ENCODE results near the gene GLS.

GLS gene

GRCh38 chr2:190891889-190892288 lies 11.3 kb downstream of the GLS start:
- Mint-ChIP-seq H3K9me3 (no peaks in the 10 kb centered on the region), H3K4me1 (peaks cover 33% of the 10 kb centered on the region), H3K27me3 (ENCODE audit: low read depth, poor library complexity) (no peaks in the 10 kb centered on the region), H3K27ac (peak overlapping the region; percentile 66), H3K4me3 (no peak overlapping the region), H3K36me3 (ENCODE audit: low read depth) (peaks cover 37% of the 10 kb centered on the region)
- no peak for DNase-seq
- TF ChIP-seq, protein P1, sequence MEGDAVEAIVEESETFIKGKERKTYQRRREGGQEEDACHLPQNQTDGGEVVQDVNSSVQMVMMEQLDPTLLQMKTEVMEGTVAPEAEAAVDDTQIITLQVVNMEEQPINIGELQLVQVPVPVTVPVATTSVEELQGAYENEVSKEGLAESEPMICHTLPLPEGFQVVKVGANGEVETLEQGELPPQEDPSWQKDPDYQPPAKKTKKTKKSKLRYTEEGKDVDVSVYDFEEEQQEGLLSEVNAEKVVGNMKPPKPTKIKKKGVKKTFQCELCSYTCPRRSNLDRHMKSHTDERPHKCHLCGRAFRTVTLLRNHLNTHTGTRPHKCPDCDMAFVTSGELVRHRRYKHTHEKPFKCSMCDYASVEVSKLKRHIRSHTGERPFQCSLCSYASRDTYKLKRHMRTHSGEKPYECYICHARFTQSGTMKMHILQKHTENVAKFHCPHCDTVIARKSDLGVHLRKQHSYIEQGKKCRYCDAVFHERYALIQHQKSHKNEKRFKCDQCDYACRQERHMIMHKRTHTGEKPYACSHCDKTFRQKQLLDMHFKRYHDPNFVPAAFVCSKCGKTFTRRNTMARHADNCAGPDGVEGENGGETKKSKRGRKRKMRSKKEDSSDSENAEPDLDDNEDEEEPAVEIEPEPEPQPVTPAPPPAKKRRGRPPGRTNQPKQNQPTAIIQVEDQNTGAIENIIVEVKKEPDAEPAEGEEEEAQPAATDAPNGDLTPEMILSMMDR (IDR thresholded peaks at IDR 0.05), result no peak

- Mint-ChIP-seq H3K4me1 (peaks cover 27% of the 10 kb centered on the region), H3K9me3 (no peaks in the 10 kb centered on the region), H3K27ac (no peak overlapping the region), H3K4me3 (no peak overlapping the region), H3K36me3 (ENCODE audit: low read depth) (peaks cover 36% of the 10 kb centered on the region), H3K27me3 (ENCODE audit: low read depth, poor library complexity) (no peaks in the 10 kb centered on the region)
- TF ChIP-seq, protein P1 (IDR thresholded peaks at IDR 0.05), result no peak
- no peak for DNase-seq
These were observed 12.5 kb downstream of the GLS start for GRCh38 chr2:190893157-190893556.

DNA sequence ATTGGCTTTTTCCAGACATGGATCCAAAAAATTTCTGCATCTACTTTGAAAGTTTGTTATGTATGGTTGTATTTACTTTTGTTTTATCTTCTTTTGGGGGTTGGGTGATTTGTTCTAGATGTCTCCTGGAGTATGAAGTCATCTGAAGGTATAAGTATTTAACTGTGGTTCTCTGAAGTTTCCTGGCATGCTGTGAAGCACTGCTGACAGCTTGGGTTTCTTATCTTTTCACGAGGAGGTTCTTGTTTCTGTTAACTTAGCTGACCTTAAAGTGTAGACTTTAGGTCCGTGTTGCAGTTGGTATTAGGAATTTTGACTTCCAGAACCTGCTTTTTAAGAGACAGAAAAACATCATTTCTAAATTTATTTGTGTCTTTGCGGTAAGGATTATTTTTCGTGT lies 15.9 kb downstream of the GLS start:
- H3K36me3 Mint-ChIP-seq (ENCODE audit: low read depth), result peaks cover 34% of the 10 kb centered on the region
- H3K4me1 Mint-ChIP-seq, result peaks cover 13% of the 10 kb centered on the region
- TF ChIP-seq, protein P1 (IDR thresholded peaks at IDR 0.05), result no peak
- H3K27ac Mint-ChIP-seq, result peak overlapping the region; percentile 84
- no peaks in the 10 kb centered on the region for H3K9me3 Mint-ChIP-seq
- no peak overlapping the region for H3K4me3 Mint-ChIP-seq
- DNase-seq, result no peak
- H3K27me3 Mint-ChIP-seq (ENCODE audit: low read depth, poor library complexity), result no peaks in the 10 kb centered on the region

DNA sequence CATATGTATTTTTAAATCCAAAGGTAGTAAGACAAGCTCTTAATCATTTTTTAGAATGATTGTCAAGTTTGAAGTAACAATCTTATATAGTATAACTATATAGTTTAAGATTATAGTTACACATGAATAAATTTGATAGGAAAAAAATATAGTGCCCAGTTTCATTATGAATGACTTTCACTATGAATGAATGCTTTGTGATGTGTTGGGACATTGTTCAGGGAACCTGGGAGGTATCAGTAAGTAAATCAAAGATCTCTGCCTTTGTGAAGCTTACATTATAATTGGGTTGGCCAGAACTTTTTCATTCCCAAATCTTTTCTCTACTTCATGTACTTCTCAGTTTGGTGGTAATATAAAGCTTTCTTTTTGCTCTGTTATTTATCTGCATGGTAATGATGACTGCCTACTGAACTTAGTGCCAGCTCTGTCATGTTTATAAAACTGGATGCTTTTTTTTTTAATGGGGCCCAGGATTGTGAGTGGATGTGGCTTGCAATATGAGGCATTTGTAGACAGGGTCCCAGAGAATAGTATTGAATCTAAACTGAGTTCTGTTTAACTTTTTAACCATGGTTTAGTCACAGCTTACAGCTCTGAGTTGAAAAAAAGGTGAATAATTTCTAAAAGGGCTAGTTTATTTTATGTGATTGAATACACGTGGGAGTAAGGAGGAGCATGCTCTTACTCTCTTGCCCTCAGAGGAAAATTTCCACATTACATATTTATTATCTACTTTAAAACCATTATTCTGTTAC lies 23.3 kb downstream of the GLS start:
- Mint-ChIP-seq H3K27ac (peak overlapping the region; percentile 86), H3K27me3 (ENCODE audit: low read depth, poor library complexity) (no peaks in the 10 kb centered on the region), H3K4me3 (no peak overlapping the region), H3K4me1 (no peaks in the 10 kb centered on the region), H3K9me3 (no peaks in the 10 kb centered on the region), H3K36me3 (ENCODE audit: low read depth) (peaks cover 59% of the 10 kb centered on the region)
- no peak for DNase-seq
- TF ChIP-seq, protein P1 (IDR thresholded peaks at IDR 0.05), result no peak

DNA sequence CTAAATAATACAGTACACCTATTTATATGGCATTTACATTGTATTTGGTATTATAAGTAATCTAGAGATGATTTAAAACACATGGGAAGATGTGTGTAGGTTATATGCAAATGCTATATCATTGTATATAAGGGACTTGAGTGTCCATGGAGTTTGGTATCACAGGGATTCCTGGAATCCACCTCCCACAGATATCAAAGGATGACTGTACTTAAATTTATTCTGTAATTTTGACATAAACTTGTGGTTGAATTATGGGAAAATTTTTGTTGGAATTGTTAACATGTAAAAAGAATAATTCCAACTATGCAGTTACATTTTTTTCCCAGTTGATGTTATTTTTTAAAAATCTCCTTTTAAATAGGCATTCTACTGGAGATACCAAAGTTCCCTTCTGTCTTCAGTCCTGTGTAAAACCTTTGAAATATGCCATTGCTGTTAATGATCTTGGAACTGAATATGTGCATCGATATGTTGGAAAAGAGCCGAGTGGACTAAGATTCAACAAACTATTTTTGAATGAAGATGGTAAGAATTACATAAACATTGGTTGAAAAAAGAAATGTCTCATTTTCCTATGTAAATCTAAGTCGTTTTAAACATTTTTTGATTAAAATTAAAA lies 24.1 kb downstream of the GLS start:
- H3K4me3 Mint-ChIP-seq, result no peak overlapping the region
- no peak overlapping the region for H3K27ac Mint-ChIP-seq

More for the DNA sequence above, 24.1 kb downstream of the GLS start:
- H3K4me1 Mint-ChIP-seq, result no peaks in the 10 kb centered on the region
- H3K9me3 Mint-ChIP-seq, result no peaks in the 10 kb centered on the region
- no peaks in the 10 kb centered on the region for H3K27me3 Mint-ChIP-seq (ENCODE audit: low read depth, poor library complexity)
- DNase-seq, result no peak
- TF ChIP-seq, protein P1 (IDR thresholded peaks at IDR 0.05), result no peak
- peaks cover 63% of the 10 kb centered on the region for H3K36me3 Mint-ChIP-seq (ENCODE audit: low read depth)

Data from nephron progenitor cell (in vitro differentiated cells).